SU-DHL-6 (cell line): Measurements from ENCODE around the gene ZFP64.
"Not testable (repeated sequence)": the region's sequence is repeated elsewhere in the genome, so short reads cannot be mapped to it uniquely, and the experiment has no call there.

Experiments
- H2AFZ ChIP-seq: fragments of 200-600 bp; sonication (generic); 2 replicates; pipeline ENCODE4 v1.6.1; 2014; ENCODE audit warnings: low read depth, mild to moderate bottlenecking, moderate library complexity, mixed read lengths, antibody characterized with exemption, low read length; ENCODE audit not compliant: severe bottlenecking
- H3F3A ChIP-seq: fragments of 200-600 bp; shearing (Covaris generic); 2 replicates; pipeline ENCODE4 v1.6.0; 2016; ENCODE audit warnings: antibody characterized with exemption, mild to moderate bottlenecking; ENCODE audit not compliant: insufficient read depth
- H3K27ac ChIP-seq: fragments of 200-600 bp; sonication (generic); 2 replicates; pipeline ENCODE4 v1.5.1; 2016; ENCODE audit warnings: low read depth, mild to moderate bottlenecking, low read length, moderate library complexity, mixed read lengths
- H3K27me3 ChIP-seq: fragments of 200-600 bp; sonication (generic), shearing (Covaris generic); 2 replicates; pipeline ENCODE4 v1.6.0; 2014; ENCODE audit warnings: mild to moderate bottlenecking, low read length
- H3K36me3 ChIP-seq: fragments of 200-600 bp; sonication (generic); 2 replicates; pipeline ENCODE4 v1.6.1; 2014; ENCODE audit warnings: mild to moderate bottlenecking, low read length, mixed read lengths
- H3K4me2 ChIP-seq: fragments of 300-600, 200-600 bp; shearing (Covaris generic), sonication (generic); 2 replicates; pipeline ENCODE4 v1.6.0; 2014; ENCODE audit warnings: low read length, low read depth, mild to moderate bottlenecking; ENCODE audit not compliant: poor library complexity, severe bottlenecking
- H3K4me3 ChIP-seq: fragments of 200-600 bp; sonication (generic); 2 replicates; pipeline ENCODE4 v1.5.1; 2014; ENCODE audit warnings: antibody characterized with exemption, low read length, mild to moderate bottlenecking, mixed read lengths; ENCODE audit not compliant: insufficient read depth, poor library complexity, severe bottlenecking
- H3K79me2 ChIP-seq: fragments of 200-600 bp; sonication (generic); 2 replicates; pipeline ENCODE4 v1.6.1; 2014; ENCODE audit warnings: mild to moderate bottlenecking, low read length, moderate library complexity; ENCODE audit not compliant: insufficient read depth
- H3K9ac ChIP-seq: fragments of 200-600 bp; sonication (generic); 2 replicates; pipeline ENCODE4 v1.7.0; 2014; ENCODE audit warnings: mild to moderate bottlenecking, low read length
- H3K9me2 ChIP-seq: fragments of 200-600 bp; sonication (generic); replicated peaks from 2 replicates; pipeline ENCODE4 v1.6.1; 2014; ENCODE audit warnings: low read length; ENCODE audit not compliant: insufficient read depth
- H3K9me3 ChIP-seq: fragments of 200-600 bp; sonication (generic); 2 replicates; pipeline ENCODE4 v1.6.1; 2014; ENCODE audit warnings: low read length, mixed read lengths; ENCODE audit not compliant: insufficient read depth
- H4K20me1 ChIP-seq: fragments of 200-600 bp; sonication (generic); 2 replicates; pipeline ENCODE4 v1.6.1; 2014; ENCODE audit warnings: low read depth, mild to moderate bottlenecking, antibody characterized with exemption, low read length, moderate library complexity, mixed read lengths
- EZH2phosphoT487 ChIP-seq: fragments of 200-600 bp; sonication (generic), shearing (Covaris generic); conservative IDR thresholded peaks from 2 replicates; pipeline ENCODE4 v1.6.1; 2018; ENCODE audit warnings: mild to moderate bottlenecking, antibody characterized with exemption, low read length, moderate library complexity, mixed read lengths
- TF ChIP-seq, protein P1 (sequence below): fragments of 200-600 bp; sonication (generic); IDR thresholded peaks from one replicate; pipeline ENCODE4 v1.5.1; 2017; ENCODE audit warnings: antibody characterized with exemption, mild to moderate bottlenecking, low read length, moderate library complexity; ENCODE audit not compliant: insufficient read depth, poor library complexity, severe bottlenecking

Gene ZFP64

DNA sequence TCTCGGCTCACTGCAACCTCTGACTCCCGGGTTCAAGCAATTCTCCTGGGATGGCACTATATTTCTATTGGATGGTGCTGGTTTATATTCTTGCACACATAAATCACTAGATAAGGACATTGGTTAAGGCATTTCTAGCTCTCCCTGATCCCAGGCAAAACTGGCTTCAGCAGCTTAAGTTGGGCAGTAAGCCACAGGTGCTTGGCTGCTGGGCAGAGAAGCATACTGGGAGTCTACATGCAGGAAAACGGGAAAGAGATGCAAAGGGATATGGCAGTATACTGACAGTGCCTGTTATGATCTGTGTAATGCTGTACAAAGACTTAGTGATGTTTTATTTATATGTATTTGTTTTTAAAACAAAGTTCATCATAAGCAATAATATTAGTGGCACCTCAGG lies 33.3 kb upstream of the ZFP64 start:
- peaks cover 12% of the 10 kb centered on the region; the same call in 1 of the 2 replicates for H3K9me3 ChIP-seq
- no peaks in the 10 kb centered on the region for H3K9me2 ChIP-seq
- no peak overlapping the region for H3K9ac ChIP-seq
- no peaks in the 10 kb centered on the region for H3K79me2 ChIP-seq
- no peaks in the 10 kb centered on the region for H3F3A ChIP-seq
- no peak overlapping the region for H2AFZ ChIP-seq
- no peak for TF ChIP-seq EZH2phosphoT487
- TF ChIP-seq, protein P1, sequence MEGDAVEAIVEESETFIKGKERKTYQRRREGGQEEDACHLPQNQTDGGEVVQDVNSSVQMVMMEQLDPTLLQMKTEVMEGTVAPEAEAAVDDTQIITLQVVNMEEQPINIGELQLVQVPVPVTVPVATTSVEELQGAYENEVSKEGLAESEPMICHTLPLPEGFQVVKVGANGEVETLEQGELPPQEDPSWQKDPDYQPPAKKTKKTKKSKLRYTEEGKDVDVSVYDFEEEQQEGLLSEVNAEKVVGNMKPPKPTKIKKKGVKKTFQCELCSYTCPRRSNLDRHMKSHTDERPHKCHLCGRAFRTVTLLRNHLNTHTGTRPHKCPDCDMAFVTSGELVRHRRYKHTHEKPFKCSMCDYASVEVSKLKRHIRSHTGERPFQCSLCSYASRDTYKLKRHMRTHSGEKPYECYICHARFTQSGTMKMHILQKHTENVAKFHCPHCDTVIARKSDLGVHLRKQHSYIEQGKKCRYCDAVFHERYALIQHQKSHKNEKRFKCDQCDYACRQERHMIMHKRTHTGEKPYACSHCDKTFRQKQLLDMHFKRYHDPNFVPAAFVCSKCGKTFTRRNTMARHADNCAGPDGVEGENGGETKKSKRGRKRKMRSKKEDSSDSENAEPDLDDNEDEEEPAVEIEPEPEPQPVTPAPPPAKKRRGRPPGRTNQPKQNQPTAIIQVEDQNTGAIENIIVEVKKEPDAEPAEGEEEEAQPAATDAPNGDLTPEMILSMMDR, result no peak
- H3K27me3 ChIP-seq, result no peaks in the 10 kb centered on the region
- H3K27ac ChIP-seq, result no peak overlapping the region
- no peak overlapping the region for H3K4me3 ChIP-seq
- no peaks in the 10 kb centered on the region for H3K36me3 ChIP-seq
- H3K4me2 ChIP-seq, result no peak overlapping the region
- no peaks in the 10 kb centered on the region for H4K20me1 ChIP-seq

- not testable (repeated sequence) for H3K79me2 ChIP-seq, H3K9ac ChIP-seq, H3K4me2 ChIP-seq, H3F3A ChIP-seq, H3K36me3 ChIP-seq, H4K20me1 ChIP-seq, H3K4me3 ChIP-seq, H3K9me2 ChIP-seq, H2AFZ ChIP-seq, H3K27me3 ChIP-seq, H3K27ac ChIP-seq
- peaks cover 14% of the 10 kb centered on the region; the same call in 1 of the 2 replicates for H3K9me3 ChIP-seq
Measured at GRCh38 chr20:52221362-52221761, 29.8 kb upstream of the ZFP64 start.

GRCh38 chr20:52220891-52221290 lies 29.3 kb upstream of the ZFP64 start:
- H3K4me3 ChIP-seq, H3K4me2 ChIP-seq: not testable (repeated sequence)

DNA sequence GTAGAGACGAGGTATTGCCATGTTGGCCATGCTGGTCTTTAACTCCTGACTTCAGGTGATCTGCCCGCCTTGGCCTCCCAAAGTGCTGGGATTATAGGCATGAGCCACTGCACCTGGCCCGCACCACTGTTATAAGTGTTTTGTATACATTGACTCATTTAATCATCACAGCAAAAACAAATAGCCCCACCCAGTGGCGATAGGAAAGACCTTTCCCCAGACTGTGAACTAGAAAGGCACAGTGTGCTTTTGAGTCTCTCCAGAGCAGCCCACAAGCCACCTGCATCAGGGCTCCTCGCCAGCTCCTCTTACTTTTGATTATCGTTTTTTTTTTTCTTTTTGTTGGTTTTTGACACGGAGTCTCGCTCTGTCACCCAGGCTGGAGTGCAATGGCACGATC lies 27.9 kb upstream of the ZFP64 start:
- no peak overlapping the region for H3K9ac ChIP-seq
- H3K27ac ChIP-seq, result no peak overlapping the region
- H3K9me2 ChIP-seq, result no peaks in the 10 kb centered on the region
- no peaks in the 10 kb centered on the region for H3K36me3 ChIP-seq
- H3K27me3 ChIP-seq, result no peaks in the 10 kb centered on the region
- no peak overlapping the region for H2AFZ ChIP-seq
- H4K20me1 ChIP-seq, result no peaks in the 10 kb centered on the region
- H3K9me3 ChIP-seq, result peaks cover 14% of the 10 kb centered on the region; the same call in 1 of the 2 replicates
- H3K79me2 ChIP-seq, result no peaks in the 10 kb centered on the region
- no peak overlapping the region for H3K4me2 ChIP-seq
- H3F3A ChIP-seq, result no peaks in the 10 kb centered on the region
- TF ChIP-seq EZH2phosphoT487, result no peak
- TF ChIP-seq, protein P1, result no peak
- no peak overlapping the region for H3K4me3 ChIP-seq

More at GRCh38 chr20:52220891-52221290, 29.3 kb upstream of the ZFP64 start:
- not testable (repeated sequence) for H3F3A ChIP-seq, H3K27me3 ChIP-seq, H2AFZ ChIP-seq, H4K20me1 ChIP-seq, H3K27ac ChIP-seq, H3K9ac ChIP-seq, H3K36me3 ChIP-seq, H3K9me2 ChIP-seq, H3K79me2 ChIP-seq
- peaks cover 14% of the 10 kb centered on the region; the same call in 1 of the 2 replicates for H3K9me3 ChIP-seq
